Prostate gland (tissue), 2 donors: Measurements from ENCODE around the gene MPPED1.
A peak's percentile ranks its signal among the peaks of the same experiment; 100 is the strongest.

Experiments used
- POLR2A ChIP-seq: fragments of 450-650 bp; IDR thresholded peaks from one replicate; pipeline ENCODE4 v1.6.1; 2016; ENCODE audit warnings: antibody characterized with exemption, mild to moderate bottlenecking
- POLR2AphosphoS5 ChIP-seq: sonication (generic); formaldehyde crosslinking; IDR thresholded peaks from one replicate; pipeline ENCODE4 v1.6.1; 2017; ENCODE audit warnings: antibody characterized with exemption
- TF ChIP-seq, protein P1 (sequence below), 4 experiments: fragments of 200-600 bp in 2 of 4; fragments of 450-650 bp in 2 of 4; sonication (generic) in 2 of 4; IDR thresholded peaks; 1 replicate in 3 of 4; 2 replicates in 1 of 4; pipeline ENCODE4 v1.5.1; 2016 to 2019; ENCODE audit warnings: antibody characterized with exemption in 4 of 4, mild to moderate bottlenecking in 2 of 4, moderate library complexity in 2 of 4

- TF ChIP-seq, protein P1, sequence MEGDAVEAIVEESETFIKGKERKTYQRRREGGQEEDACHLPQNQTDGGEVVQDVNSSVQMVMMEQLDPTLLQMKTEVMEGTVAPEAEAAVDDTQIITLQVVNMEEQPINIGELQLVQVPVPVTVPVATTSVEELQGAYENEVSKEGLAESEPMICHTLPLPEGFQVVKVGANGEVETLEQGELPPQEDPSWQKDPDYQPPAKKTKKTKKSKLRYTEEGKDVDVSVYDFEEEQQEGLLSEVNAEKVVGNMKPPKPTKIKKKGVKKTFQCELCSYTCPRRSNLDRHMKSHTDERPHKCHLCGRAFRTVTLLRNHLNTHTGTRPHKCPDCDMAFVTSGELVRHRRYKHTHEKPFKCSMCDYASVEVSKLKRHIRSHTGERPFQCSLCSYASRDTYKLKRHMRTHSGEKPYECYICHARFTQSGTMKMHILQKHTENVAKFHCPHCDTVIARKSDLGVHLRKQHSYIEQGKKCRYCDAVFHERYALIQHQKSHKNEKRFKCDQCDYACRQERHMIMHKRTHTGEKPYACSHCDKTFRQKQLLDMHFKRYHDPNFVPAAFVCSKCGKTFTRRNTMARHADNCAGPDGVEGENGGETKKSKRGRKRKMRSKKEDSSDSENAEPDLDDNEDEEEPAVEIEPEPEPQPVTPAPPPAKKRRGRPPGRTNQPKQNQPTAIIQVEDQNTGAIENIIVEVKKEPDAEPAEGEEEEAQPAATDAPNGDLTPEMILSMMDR (IDR thresholded peaks at IDR 0.05), result no peak
- TF ChIP-seq POLR2AphosphoS5, result peak; percentile 17
- no peak for TF ChIP-seq POLR2A
Observed at GRCh38 chr22:43446037-43446803, 34.4 kb downstream of the MPPED1 start.
